OCI-M2 (cell line): Measurements from ENCODE around the gene PHEX.

Source experiments
- DNase-seq: peaks from one replicate; lab custom pipeline; 2025; ENCODE audit not compliant: unreplicated experiment; lab: John Stamatoyannopoulos, UW

Gene PHEX

DNA sequence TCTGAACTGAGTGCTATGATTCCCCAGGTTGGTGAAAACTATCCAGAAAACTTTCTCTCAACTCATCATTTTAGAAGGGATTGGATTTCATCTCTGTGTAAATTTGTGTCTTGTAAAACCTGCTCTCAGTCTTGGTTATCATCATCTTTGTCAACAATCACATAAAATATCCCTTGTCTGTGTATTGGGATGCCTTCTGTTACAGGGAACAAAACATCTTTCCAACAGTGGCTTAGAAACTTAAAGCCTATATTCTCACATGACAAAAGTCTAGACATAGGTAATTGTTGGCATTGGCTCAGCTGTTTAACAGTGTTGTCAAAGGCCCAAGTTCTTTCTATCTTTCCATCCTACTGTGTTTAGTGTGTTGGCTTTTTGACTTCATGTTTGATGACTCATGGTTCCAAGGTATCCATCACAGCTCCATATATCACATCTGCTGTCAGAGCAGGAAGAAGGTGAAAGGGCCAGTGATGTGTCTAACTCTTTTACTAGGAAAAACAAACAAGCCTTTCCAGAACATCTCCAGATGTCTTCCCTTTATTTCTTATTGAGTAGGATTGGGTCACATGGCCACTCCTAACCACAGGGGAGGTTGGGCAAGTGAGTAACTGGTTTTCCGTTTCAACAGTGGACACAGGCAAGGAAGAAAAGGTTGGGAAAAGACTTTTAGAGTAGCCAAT lies 65.0 kb downstream of the PHEX start:
- no peak for DNase-seq

DNA sequence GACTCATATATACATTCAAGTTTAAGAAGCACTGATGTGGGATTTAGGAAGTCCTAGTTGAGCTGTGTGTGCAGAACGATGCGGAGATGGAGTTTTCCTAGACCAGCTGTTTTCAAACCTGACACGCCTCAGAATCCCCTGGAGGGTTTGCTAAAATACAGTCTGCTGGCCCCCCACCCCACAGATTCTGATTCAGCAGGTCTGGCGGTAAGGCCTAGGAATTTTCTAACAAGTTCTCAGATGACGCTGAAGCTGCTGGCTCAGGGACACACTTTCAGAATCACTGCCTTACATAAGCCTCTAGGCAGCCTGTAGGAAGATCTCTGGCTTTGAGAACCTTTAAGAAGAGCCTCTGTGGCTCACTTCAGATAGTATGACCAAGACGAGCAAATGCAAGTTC lies 73.1 kb downstream of the PHEX start:
- DNase-seq = no peak

DNA sequence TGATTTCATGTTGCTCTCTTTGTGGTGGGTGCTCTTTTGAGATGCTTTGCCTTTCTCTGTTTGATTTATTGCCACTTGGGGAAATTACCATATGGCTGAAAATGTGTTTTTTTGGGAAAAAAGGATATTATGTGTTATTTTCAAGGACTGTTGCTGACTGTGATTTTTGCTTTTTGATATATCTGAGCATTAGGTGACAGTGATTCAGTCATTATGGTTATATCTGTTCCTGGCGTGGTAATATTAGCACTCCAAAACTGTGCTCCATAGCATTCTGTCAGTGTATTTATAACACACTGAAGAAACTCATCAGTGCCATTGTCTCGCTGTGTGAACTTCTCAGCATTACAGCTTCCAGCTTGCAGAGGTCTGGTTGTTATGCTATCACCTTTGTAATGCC lies 73.8 kb downstream of the PHEX start:
- DNase-seq = no peak

DNA sequence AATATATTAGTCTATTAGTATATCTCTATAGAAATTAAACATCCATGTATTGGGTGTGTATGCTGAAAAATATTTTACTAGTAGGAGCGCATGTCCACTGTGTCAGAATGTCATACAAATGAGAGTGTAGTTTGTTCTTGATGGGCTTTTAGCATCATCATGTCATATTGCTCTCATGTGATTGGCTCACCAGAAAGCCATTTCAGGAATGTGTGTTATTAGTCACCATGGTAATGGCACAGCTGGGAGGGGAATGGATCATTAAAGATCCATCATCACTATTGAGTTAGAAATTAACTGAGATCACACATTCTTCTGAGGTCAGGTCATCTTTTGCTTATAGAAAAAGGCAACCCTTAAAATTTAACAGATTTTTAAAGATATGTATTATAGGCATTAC lies 77.3 kb downstream of the PHEX start:
- DNase-seq = no peak

DNA sequence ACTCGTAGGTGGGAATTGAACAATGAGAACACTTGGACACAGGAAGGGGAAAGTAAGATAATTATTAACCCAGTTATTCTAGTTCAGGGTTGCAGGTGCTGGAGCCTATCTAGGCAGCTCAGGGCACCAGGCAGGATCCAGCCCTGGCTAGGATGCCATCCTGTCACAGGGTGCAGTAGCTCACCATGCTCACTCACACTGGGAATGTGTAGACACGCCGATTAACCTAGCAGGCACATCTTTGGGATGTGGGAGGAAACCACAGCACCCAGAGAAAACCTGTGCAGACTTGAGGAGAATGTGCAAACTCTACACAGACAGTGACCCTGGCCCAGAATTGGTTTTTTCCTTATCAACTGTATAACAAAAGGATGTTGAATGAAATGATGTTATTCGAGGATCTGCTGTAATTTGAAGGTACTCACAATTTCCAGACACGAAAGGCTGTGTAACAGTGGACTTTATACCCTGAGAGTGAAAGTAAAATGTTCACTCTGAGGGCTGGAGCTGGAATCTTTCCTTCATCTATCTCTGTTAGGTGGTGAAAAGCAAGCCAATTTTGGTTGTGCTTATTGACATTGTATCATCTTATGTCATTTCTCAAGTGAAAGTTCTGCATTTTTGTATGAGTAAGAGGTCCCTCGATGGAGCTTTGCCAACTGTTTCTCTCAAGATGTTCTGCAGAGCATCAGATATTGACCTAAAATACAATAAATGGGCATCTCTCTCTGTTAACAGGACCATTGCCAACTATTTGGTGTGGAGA lies 78.8 kb downstream of the PHEX start:
- no peak for DNase-seq

DNA sequence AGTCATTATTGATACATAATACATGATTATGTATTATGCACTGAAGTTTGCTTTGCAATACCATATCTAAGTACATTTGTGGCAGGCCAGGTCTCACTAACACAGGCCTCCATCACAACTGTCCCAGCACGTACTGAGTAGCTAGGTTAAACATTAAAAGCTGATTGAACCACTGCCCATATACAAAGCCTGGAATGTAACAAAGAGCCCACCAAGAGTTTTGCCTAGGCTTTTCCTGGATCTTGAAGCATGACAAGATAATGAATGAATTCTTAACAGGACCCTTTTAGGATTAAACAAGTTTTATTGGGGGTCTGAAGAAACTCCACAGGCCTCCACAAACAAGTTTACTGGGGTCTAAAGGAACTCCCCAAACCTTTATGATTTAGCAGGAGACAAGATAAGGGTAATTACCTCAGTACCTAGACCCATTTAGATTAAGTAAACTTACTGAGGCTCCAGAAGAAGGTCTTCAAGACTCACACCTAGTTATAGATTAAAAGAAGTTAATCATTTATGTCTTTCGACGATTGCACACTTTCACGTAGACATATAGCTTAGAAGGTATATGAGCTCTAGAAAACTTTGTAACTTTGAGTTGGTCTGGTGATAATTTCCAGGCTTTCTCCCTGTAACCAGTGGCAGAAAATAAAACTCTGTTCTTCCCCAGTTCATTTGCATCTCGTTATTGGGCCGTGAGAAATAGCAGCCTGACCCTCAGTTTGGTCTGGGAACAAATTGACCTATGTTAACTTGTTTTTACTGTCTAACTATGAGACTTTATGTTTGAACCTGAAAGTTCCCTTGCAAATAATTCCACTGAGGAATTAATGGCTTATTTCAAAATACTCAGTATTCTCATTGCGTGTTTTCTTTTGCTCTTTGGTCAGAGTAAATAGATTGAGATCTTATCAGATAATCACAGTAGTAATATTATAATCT lies 84.8 kb downstream of the PHEX start:
- no peak for DNase-seq

DNA sequence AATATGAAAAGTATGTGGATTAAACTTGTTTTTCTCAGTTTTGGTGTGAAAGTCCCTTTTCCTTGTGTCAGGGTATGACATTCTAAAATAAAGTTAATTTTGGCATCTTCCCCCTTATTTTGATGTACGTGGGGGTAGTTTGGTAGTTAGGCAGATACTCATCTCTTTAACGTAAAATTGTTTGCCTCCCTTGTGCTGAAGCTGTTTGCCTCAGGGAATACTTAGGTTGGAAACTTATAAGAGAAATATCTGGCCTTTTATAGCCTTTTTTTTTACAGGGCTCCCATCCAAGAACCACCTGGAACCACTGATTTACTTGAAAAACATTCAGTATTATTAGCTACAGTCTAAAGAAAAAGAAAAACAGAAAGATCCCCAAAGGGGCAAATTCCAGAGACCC lies 85.5 kb downstream of the PHEX start:
- no peak for DNase-seq

DNA sequence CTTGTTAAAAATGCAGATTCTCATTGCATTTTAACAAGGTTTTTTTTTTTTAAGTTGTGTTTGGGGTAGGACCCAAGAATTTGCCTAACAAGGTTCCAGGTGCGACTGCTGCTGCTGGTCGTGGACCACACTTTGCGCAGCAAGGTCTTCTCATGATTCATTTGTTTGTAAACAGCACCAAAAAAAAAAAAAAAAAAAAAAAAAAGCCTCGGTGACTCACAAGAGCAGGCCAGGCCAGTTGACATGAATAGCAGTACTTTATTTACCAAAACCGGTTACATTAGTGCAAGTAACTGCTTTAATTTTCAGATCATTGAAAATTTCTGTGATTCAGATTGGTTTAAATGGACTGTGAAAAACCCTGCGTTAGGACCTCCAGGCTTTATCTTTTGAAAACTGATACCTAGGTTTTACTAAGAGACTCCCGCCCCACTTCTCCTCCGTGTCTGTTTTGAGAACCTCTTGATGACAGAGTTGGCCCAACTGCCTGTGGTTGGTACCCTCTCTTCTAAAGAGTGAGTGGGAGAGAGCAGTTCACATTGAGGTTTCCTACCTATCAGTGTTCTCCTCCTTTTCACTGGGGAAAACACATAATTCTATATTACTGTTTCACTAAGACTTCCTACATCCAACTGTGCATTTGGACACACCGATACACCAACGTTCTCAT lies 86.2 kb downstream of the PHEX start:
- DNase-seq = no peak

DNA sequence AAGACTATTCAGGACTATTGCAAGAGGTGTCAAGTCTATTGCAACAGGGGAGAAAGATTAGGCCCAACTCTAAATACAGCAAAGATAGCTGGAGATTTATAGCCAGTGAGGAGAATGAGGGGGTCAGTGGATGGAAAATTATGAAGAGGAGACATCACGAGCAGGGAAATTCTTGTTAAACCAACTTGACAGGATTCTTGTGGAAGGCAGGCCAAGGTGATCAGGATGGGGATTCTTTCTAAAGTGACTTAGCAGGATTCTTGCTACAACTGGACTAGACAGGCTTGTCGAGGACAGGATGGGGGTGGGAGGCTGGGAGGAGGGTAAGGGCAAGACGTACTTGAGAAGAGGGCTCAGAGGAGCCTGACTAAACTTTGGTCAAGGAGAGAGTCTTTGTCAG lies 89.0 kb downstream of the PHEX start:
- no peak for DNase-seq

DNA sequence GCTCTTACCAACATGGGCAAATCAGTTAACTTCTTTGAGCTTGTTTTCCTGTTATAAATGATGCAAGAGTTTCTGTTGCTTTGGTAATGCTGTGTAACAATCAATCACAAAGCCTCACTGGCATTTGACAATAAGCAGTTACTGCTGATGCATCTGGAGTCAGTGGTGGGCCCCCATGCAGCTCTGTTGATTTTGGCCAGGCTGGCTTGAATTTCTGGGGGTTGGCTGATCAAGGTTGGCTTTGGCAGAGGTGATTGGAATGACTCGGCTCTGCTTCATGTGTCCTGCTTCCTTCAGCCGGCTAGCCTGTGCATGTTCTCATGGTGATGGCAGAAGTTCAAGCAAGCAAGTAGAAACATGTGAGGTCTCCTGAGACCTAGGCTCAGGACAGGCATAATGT lies 90.4 kb downstream of the PHEX start:
- no peak for DNase-seq

DNA sequence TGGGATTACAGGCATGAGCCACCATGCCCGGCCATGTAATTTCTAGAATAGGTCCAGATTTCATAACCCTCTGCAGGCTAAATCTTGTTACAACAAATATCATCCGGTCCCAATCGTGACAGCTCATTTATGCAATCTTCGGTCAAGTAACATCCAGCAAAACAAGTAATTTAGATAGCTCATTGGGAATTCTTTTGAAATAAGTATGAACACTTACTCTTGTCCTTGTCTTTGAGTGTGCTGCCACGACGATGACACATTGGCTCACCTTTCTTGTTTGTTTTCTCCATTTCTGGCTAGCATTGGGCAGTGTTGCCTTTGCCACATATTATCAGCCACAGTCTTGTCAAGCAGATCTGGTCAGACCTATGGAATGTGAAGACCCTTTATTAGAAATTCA lies 92.0 kb downstream of the PHEX start:
- no peak for DNase-seq

DNA sequence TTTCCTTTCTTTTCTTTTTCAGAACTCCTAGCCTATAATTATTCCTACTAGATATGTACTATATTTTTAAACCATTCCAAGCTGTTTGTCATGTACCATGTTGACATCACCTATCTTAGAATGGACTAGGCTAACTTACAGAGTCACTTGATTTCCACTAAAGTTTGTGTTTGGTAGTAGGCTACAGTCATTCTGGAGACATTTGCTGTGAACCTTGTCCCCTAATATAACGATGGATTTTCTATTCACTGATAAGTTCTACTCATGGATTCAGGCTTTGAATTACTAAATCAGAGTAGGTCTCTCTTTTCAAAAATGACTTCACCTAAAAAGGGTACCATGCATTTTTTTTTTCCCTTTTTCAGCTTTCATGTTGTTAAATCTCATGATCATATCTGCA lies 93.4 kb downstream of the PHEX start:
- no peak for DNase-seq

DNA sequence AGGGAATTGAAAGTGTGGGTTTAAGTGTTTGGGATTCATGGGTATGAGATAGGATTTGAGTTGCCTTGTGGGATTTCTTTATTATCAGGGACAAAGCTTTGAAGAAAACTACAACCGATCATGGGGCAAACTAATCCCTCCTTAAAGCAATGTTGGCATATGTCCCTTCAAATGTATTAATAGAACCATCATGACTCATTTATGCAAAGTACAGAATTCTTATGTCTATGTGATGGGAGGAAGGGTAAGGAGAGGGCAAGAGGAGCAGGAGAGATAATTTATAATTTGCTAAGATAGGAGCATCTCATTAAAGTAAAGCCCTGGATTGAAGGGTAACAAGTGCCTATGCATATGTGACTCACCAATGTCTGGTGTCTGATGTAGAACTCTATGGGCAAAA lies 94.2 kb downstream of the PHEX start:
- DNase-seq = no peak

DNA sequence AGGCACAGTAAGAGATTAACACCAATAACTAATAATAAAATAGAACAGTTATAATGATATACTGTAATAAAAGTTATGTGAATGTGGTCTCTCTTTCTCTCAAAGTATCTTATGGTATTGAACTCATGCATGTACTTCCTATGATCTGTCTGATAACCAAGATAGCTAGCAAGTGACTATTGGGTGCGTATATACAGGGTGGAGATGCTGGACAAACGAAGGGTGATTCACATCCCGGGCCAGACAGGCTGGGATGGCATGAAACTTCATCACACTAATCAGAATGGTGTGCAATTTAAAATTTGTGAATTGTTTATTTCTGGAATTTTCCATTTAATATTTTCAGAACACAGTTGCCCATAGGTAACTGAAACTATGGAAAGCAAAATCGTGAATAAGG lies 96.8 kb downstream of the PHEX start:
- no peak for DNase-seq

DNA sequence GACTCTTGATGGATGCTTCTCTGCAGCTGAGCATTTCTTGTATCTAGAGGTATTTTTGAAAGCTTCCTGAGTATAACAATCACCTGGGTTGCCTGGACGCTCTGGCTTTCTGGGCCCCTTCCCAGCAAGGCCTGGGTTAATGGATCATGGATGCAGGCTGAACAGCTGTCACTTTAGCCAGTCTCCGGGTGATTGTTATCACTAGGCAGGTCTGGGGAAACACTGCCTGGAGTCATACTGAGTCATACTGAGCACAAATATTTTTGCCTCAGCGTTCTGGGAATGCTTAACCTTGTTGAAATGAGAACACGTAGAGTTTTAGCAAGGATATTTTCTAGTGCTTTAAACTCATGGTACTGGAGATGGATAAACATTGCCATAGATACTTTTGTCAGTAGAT lies 102.6 kb downstream of the PHEX start:
- DNase-seq = no peak

DNA sequence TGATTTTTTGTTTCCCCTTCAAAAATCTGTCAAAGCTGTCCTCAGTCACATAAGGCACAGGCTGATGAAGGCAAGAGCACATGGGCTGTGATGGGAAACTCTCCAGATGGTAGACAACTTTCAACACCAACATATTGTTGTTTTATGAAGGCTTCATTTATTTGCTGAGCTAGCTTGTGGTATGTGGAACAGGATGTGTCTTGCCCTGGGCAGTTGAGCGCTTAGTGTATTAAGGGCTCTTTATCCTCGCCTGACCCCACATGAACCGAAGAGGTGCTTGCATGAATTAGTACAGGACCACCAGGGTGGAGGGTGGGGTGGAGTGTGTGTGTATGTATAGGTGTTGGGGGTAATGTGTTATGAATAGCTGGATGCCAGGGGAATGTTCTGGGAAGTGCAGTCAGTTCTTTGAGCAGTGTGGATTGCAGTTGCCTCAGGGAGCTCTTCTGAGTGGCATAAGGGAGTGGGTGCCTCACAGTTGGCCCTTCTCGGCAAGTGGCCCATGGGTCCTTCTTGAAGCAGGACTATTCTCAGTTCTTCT lies 103.1 kb downstream of the PHEX start:
- DNase-seq = no peak

DNA sequence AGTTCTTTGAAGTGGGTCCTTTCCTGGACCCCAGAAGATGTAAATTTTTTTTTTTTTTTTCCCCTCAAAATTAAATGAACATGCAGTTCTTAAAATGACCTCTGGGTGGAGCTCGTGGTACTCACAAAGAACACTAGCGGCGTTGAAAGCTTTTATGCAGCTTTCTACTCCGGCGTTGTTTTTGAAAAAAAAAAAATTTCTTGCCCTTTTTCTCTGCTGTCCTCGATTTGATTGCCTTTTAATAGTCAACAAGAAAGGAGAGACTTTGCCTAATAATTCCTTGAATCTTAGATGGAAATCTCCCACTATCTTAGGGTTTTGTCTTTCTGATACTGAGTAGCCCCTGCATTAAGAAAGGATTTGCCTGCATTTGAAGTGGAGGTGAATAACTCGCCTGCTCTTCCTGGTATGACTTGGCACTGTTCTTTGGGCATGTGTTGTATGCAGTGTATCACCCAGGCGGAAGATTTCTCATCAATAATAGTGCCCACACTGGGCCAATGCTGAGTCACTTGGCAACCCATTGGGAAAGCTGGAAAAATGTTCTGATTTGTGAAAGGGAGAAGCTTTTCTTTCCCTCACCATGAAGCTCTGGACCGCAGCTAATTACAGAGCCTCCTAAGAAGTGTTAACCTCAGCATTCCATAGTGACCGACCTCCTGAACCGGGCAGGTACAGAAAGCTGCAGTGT lies 104.0 kb downstream of the PHEX start:
- no peak for DNase-seq

DNA sequence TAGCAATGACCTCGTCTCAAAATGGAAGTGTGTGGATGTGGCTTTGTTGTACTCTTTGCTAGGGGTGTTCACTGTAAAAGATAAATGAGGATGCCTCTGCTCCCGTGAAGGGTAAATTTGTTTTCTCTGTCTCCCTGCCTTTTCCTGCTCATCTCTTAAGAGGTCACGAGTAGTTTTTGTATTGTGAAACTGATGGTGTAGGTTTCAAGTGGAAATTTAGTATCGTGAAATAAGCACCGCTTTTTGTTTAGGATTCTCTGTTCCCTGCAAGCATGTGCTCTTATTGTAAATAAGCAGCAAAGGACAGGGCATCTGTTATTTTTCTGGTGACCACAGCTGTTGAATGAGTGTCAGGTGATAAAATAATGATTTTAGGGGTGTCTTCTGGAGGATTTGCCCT lies 104.6 kb downstream of the PHEX start:
- no peak for DNase-seq

DNA sequence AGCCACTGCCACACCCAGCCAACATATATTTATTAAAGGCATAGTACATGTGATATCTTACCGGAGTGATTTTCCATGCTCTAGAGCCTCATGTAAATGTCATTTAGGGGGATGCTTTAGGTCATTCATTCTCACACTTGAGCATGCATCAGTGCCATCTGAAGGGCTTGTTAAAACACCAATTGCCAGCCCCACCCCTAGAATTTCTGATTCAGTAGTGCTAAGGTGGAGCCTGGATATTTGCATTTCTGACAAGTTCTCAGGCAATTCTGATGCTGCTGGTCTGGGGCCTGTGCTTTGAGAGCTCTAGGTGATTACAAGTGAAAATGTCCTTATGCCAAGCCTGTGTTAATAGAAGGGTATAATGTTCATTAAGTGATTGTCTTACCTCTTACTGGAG lies 107.7 kb downstream of the PHEX start:
- no peak for DNase-seq

DNA sequence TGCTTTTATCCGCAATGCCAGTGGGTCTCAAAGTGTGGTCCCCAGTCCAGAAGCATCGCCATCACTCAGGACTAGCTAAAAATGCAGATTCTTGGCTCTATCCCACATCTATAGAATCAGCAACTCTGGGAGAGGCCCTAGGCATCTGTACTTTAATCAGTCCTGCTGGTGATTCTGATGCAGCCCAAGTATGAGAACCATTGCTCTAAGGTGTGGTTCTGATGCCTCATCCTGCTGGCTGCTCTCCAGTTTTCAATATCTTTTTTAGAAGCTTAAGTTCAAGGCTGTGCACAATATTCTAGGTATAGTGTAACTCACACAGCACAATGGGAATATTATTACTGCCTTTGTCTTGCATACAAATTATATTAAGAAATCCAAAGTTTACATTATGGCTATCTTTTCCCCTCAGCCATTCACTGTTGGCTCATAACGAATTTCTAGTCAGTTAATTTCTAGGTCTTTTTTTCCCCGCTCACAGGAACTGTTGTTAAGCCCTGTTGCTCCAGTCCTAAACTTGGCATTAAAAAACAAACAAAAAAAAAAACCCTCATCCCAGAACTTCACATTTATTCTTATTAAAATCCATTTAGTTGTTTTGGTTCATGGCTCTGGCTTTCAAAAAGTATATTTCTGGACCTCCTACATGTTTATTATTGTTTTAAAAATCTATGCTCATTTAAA lies 109.1 kb downstream of the PHEX start:
- no peak for DNase-seq
